Daoy (cell line): ENCODE data around the gene PLCG1. TPM values are rescaled to one million over a fixed set of nuclear protein-coding genes. Genes with fewer than 3 reads are reported as not detected.
A peak's percentile ranks its signal among the peaks of the same experiment; 100 is the strongest.
"Not testable (repeated sequence)": the region's sequence is repeated elsewhere in the genome, so short reads cannot be mapped to it uniquely, and the experiment has no call there.

Experiments used
- DNase-seq: peaks from one replicate; pipeline ENCODE4 v3.0.0-alpha.2; 2015; ENCODE audit warnings: low read depth
- total RNA-seq: library from RNA; depleted of rRNA; stranded (reverse); fragments of >200 nt; shearing (Covaris generic); gene quantifications from 2 replicates; pipeline ENCODE4 v1.2.3, GENCODE V29; 2014; rRNA removed

Gene PLCG1
- total RNA-seq, result 18.5 and 37.1 TPM in 2 replicates

DNA sequence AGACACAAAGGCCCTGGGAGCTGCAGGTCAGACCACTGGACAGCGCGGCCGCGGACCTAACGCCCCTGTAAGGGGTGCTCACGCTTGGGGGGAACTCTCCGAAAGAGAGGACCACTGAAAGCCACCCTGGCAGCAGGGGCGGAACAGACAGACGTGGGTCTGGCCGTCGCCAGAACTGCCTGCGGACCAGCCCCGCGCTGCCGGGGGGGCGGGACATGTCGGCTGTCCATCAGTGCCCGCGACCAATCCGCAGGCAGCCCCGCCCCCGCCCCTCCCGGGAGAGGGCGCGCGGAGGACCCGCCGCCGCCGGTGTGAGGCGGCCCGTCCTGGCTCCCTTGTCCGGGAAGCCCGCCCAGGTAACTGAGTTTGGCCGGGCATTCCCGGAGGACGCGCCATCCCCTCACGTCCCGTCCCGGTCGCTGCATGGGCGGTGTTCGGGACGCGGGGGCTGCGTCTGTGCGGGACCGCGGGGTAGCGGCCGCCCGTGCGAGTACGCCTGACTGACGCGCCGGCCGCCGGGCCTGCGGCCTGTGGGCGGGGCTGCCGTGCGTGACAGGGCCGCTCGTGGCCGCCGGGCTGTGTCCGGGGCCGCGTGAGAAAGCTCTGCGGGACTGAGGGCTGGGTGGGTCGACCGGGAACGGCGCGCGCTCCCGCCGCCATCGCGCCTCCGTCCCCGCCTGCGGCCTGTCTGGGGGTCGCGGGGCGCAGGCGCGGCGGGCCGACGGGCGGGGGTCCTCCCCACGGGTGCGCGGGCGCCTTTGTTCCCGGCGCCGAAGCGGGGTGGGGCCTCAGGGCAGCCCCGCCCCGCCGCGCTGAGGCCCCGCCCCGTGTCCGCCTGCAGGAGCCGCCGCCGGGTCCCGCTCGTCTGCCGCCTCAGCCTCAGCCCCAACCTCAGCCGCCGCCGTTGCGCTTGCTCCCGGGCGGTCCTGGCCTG is at the start of gene PLCG1:
Gene PLCG1, plus strand, starts transcription at position 864 of the 934 bp plus-strand sequence. CDS start 99 bp downstream, outside the sequence.
- peak; percentile 88 for DNase-seq

DNA sequence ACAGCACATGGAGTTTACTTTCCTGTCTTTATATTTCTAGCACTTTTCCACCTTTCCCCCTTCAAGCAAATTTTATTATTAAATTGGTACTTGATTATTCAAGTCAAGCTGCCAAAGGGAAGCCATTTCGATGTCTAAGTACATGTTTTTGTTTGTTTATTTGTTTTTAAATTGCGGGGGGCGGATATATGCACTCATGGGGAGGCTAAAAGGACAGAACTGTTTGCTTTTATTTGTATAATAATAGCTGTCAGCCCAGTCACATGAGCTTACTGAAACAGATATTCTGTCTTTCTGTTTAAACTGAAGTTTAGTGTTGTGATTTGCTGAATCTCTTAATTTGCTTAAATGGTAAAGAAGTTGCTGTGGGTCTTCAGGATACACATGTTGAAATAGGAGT is 49.6 kb upstream of the PLCG1 start:
- DNase-seq, result no peak

DNA sequence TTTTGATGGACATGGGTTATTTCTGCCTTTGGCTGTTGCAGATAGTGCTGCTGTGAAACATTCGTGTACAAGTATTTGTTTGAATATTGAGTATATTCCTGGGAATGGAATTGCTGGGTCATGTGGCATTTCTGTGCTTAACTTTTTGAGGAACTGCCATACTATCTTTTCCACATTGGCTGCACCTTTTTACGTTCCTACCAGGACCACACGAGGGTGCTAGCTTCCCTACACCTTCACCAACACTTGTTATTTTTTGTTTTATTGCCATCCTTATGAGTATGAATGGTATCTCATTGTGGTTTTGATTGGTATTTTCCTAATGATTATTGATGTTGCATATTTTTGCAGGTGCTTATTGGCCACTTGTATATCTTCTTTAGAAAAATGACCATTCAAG is 47.8 kb upstream of the PLCG1 start:
- DNase-seq, result no peak

DNA sequence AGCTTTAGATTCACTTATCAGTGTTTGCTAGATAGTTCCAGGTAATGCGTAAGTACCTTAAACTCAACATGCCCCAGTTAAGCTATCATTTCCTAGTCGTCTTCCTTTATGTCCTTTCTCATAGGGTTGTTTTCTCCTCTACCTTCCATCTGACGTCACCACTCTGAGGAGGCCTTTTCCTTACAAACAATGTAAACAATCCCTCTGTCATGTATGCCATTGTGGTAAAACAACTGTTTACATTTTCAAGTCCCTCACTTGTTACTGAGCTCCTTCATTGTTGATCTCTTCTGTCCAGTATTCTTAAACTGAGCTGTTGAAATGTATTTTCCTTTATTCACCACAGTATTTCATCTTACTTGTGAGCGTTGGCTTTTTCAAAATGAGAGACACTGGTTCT is 45.4 kb upstream of the PLCG1 start:
- DNase-seq, result no peak

DNA sequence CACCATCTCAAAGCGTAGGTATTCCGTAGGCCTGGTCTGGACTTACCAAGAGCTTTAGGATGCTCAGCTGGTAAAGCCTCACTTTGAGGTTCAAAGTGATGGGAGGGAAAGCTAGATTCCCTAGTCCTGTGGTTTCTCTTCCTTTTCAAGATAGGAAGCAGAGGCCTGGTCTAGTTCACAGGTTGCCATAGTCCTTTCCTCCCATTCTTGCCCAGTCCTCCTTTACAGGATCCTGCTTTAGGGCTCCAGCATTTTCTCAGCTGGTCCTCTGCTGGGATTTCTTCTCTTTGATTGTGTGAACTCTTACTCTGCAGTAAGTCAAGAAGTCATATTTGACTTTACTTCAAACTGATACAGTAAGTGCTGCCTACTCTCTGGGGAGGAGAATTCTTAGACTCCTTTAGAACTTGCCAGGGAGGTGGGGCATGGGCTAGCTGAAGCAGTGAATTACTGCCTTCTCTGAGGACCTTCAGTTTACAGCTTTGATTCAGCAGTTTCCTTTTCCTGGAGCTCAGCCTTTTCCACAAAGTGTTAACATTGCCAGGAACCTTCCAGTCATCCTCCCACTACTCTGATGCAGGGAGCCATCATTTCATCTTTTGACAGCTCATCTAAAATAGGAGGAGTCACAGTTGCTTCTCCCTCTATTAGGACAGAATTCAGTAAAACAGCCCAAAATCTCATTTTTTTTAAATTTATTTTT is 42.8 kb upstream of the PLCG1 start:
- no peak for DNase-seq

DNA sequence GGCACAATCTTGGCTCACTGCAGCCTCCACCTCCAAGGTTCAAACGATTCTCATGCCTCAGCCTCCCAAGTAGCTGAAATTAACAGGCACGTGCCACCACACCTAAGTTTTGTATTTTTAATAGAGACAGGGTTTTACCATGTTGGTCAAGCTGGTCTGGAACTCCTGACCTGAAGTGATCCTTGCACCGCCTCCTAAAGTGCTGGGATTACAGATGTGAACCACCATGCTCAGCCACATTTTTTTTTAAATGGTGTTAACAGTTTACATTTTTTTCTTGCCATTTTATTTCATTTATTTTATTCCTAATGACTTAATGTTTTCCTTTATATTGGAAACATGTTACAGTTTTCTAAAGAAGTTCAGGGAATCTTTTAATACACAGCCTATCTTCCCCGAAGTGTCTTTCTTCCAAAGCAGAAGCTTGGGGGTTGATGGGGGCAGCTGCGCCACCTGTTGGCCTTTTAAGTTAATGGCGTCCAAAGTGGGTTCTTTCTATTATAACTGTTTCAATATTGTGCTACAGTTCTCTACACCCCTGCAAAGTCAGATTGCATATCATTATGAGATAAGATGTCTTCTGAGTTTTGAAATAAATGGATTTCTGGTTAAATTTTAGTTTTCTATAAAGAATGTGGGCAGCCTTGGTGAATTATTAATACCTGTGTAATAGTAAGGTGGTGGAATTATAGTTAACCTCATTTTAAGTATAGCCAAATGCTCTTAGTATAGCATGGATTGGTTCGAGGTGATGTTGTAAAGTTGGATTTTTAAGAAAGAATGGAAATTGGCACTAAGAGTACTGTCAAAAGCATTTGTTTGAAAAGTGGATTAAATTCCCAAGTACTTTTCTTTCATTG is 42.0 kb upstream of the PLCG1 start:
- DNase-seq, result peak; percentile 50

DNA sequence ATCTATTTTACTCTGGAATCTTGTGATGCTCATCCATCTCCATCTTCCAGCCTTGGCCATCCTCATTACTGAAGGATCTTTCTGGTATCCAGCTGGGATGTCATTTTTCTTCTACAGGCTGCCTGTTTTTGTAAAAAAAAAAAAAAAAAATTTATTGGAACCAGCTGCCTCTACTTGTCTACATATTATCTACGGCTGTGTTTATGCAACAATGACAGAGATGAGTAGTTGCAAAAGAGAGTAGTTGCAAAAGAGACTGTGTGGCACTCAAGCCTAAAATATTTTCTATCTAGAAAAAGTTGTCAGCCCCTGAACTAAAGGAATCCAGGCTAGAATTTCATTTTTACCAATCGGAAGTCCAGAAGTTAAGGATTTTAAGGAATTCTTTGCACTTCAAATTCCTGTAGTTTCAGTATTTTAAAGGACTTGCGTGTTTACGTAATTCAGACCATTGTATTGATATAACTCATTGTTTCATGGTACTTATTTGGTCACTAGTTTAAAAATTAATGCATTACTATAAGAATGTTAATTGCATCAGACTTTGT is 38.6 kb upstream of the PLCG1 start:
- no peak for DNase-seq

DNA sequence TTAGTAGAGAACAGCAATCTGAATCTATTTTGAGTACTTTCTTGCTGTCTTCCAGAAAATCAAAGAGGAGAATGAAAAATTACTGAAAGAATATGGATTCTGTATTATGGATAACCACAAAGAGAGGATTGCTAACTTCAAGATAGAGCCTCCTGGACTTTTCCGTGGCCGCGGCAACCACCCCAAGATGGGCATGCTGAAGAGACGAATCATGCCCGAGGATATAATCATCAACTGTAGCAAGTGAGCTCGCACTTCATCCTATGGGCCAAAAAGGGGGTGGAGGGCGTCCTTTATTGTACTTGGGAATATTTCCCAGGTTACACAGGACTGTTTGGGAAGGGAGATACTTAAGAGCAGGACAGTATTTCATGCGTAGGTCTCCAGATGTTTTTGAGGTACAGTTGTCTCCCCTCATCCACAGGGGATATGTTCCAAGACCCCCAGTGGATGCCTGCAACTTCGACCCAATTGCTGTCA is 37.3 kb upstream of the PLCG1 start:
- DNase-seq, result no peak

DNA sequence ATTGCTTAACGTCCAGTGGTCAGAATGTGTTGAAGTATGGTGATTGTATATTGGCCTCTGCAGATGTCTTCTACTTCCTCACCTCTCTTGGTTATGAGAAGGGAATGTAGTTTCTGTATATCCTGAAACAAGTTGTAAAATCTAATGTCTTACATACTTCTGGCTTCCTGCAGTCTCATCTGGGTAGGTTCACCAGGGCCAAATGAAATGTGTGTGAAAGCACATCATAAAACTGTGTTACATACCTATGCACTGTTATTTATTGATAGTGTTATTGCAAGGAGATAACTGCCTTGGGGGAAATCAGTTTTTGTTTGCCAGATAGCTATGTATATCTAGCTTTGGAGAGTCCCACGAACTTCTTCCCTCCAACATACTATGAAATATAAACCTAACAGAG is 35.7 kb upstream of the PLCG1 start:
- DNase-seq, result no peak

DNA sequence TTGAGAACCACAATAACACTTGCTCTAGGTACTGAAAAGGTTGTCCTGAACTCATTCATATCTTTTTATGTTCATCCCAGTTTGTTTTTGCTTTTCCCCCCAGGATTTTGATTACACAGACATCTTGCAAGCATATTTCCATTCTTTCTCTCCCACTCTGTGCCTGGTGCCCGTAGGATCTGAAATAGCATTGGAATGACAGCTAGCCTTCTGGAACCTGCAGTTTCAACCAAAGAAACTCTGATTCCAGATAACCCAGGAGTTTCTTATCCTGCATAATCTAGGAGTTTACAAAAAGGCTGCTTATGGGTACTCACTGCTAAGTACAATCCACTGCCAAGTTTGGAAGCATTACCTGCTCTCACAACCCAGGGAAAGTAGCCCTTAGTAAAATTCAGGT is 28.8 kb upstream of the PLCG1 start:
- DNase-seq, result no peak

DNA sequence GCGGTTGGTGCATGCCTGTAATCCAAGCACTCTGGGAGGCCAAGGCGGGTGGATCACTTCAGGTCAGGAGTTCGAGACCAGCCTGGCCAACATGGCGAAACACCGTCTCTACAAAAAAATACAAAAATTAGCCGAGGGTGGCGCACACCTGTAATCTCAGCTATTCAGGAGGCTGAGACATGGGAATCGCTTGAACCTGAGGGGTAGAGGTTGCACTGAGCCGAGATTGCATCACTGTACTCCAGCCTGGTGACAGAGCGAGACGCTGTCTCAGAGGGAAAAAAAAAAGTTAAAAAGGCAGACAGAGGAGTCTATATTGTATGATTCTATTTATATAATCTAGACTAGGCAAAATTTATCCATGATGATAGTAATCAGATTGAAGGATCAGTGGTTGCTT is 27.3 kb upstream of the PLCG1 start:
- no peak for DNase-seq

DNA sequence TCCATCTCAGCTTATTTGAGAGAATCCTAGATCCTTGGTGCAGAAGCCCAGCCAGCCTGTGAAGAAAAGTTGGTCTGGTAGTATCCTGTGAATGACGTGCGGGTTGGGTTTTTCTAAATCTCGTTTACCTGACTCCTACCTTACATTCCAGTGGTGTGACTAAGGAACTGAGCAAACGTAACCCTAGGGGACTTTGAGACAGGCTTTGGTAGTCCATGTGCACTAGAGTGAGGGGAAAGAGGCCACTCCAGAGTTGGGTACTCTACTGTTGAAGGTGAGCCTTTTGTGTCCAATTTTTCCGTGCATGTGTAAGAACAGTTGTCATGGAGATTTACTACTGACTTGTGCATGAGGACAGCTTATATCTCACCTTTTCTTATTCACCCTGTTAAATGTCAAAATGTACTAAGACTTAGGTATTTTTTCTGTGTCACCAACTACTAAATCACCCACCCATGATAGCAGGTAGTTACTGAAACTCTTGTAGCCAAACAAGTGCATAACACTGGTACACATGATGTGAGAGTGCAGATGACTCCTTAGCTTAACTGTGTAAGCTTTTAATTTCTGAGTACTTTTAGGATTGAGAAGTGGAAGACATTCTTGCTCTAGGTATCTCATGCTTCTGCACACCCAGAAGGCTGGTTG is 26.3 kb upstream of the PLCG1 start:
- no peak for DNase-seq

DNA sequence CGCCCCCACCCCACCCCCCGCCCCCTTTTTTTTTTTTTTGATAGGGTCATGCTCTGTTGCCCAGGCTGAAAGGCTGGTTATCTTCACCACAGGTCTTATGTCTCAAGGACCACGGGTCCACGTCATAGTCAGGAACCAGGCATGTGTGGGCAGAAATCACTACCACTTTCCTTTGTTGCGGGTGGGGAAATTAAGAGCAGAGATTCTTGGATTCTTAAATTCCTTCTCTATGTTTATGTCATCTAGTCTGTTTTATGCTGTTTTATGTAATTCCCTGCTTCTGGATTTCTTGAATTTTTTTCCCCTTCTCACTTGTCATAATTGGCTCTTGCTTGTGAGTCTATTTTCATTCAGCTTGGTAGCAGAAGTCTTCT is 25.8 kb upstream of the PLCG1 start:
- DNase-seq, result no peak

DNA sequence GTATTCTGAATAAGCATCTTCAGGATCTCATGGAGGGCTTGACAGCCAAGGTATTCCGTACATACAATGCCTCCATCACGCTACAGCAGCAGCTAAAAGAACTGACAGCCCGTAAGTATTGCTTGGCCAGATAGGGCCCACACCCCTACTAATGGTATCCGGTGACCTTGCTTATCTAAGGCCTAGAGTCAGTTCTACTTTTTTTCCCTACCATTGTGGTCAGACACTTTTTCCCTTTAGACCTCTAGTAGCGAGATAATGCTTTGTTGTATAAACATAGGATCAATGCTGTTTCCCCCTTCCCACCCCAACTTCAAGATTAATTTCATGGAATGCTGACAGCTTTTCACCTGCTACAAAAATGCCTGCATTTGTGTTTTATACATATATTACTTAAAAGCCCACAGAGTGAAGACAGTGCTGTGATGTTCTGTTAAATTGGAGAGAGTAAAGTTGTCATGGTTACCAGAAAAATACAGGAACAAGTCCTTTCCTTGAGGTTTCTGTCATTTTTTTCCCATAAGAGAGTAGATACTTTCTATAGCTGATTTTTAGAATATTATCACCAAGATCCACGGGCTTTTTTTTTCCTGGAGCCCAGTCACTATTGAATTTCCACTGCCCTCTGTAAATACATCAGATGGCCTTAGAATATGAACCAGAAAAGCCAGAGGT is 20.9 kb upstream of the PLCG1 start:
- DNase-seq, result no peak

DNA sequence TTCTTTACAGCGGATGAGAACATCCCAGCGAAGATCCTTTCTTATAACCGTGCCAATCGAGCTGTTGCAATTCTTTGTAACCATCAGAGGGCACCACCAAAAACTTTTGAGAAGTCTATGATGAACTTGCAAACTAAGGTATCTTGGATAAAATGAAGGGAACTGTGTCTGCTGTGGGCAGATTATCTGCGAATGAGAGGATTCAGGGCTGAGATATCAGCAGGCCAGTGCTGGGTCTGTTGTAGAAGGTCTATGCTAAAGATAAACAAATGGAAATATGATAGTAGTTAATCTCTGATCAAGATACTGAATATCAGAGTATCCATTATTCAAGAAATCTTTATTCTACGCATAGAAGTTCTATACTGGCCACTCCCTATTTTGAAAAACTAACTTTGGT is 19.2 kb upstream of the PLCG1 start:
- DNase-seq, result not testable (repeated sequence)

DNA sequence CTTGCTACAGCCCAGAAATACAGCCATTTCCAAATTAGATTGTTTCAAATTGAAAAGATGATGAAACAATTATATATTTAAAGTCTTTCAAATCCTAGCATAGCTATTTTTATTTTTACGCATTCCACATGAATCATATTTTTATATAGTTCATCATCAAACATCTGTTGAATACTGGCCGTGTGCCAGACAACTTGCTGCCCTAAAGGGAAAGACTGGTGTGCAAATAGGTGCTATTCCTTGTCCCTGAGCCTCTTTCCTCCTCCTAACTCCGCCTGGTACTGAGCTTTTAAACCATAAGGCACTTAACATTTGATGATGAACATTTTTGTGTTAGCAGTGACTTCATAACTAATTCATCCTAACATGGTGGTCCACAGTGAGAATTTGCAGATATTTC is 18.7 kb upstream of the PLCG1 start:
- no peak for DNase-seq

DNA sequence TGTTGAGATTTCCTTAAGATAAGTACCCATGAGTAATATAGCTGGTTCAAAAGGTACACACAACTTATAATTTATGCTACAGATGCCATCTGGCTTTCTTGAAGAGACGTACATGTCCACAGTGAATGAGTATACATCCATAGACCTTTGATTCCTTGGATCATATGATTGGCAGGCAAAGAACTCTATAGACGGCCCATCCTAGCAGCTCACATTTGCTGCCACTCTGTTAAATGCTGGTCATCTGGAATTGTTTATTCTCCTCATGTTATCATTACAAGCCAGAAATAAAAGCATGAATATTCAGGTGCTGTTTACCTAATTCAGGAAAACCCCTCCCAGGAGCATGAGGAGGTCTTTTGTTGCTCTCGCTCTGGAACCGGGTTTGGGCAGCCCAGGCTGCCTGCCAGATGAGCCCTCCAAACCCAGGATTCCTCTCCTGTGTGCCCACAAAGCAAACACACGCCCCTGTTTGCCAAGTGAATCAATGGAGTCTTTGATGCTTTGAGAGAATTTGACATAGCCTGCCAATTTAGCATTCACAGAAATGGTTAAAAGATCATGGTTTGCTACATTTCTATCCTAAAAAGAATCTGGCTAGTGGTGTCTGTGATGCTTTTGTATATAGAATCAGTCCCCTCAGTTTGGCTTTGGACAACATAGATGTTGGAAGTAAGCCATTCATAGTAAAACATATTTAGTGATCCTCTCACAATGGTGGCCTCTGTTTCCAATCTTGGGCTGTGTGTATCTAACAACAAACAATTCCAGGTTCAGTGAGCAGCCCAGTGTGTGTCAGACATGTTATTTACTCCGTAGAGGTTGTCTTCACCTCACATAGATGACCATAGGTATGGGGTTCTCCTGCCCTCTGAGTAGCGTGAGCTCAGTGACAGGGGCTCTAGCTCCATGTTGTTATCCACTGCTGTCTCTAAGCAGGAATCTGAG is 17.5 kb upstream of the PLCG1 start:
- DNase-seq, result no peak

DNA sequence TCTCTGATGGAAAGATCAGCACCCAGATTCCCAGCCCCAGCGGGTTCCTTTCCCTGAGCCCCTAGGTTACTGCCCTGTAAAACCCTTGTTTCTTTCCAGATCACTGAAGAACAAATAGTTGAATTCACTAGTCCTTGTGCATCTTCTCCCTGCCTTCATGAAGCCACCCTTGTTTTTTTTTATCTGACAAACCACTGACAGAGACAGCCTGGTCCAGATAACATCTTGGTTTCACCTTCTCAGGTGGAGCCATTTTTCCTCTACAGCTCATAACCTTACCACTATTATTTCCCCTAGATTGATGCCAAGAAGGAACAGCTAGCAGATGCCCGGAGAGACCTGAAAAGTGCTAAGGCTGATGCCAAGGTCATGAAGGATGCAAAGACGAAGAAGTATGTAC is 15.9 kb upstream of the PLCG1 start:
- no peak for DNase-seq

DNA sequence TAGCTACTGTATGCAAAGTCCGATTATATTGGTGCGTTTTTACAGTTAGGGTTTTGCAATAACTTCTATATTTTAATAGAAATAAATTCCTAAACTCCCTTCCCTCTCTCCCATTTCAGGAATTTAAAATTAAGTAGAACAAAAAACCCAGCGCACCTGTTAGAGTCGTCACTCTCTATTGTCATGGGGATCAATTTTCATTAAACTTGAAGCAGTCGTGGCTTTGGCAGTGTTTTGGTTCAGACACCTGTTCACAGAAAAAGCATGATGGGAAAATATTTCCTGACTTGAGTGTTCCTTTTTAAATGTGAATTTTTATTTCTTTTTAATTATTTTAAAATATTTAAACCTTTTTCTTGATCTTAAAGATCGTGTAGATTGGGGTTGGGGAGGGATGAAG is 13.7 kb upstream of the PLCG1 start:
- DNase-seq, result no peak
